ENCODE results near the gene CARMIL1. TPM values are rescaled to one million over a fixed set of nuclear protein-coding genes. Genes with fewer than 3 reads are reported as not detected.

Gene CARMIL1
- total and polyA plus RNA-seq, 11 donors, result 2.4 to 9.1 (median 5.3) TPM

DNA sequence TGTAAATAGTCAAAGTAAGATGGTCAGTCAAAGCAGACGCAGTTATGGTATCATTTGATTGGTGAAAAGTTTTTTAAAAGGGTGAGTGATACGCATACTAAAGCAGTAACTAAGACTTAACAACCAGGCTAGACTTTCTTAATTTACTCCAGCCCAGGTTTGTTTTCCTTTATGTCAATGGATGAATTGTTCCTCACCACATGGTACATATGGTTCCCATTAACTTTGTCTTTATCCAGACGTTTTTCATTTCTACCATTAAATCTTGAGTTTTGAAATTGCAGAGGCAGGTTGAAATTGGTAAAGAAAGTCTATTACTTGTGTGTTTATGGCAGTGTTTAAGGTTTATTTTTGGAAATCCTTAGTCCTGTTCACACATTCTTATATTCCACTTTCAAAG is 274.3 kb downstream of the CARMIL1 start:
- 73 to 82% (median 76%) methylated on average over 3 of the region's 3 CpGs for WGBS, 4 donors
- no peaks in the 10 kb centered on the region for H3K27me3 ChIP-seq
- peaks cover 0 to 12% (median 0%) of the 10 kb centered on the region in 9 donors for H3K36me3 ChIP-seq
- ATAC-seq (no peak), DNase-seq (no peak)
- no peak for TF ChIP-seq POLR2A (IDR thresholded peaks at IDR 0.05)
- TF ChIP-seq, protein P1, sequence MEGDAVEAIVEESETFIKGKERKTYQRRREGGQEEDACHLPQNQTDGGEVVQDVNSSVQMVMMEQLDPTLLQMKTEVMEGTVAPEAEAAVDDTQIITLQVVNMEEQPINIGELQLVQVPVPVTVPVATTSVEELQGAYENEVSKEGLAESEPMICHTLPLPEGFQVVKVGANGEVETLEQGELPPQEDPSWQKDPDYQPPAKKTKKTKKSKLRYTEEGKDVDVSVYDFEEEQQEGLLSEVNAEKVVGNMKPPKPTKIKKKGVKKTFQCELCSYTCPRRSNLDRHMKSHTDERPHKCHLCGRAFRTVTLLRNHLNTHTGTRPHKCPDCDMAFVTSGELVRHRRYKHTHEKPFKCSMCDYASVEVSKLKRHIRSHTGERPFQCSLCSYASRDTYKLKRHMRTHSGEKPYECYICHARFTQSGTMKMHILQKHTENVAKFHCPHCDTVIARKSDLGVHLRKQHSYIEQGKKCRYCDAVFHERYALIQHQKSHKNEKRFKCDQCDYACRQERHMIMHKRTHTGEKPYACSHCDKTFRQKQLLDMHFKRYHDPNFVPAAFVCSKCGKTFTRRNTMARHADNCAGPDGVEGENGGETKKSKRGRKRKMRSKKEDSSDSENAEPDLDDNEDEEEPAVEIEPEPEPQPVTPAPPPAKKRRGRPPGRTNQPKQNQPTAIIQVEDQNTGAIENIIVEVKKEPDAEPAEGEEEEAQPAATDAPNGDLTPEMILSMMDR (IDR thresholded peaks at IDR 0.05), result no peak
- peaks cover 0 to 3% (median 0%) of the 10 kb centered on the region in 12 donors for H3K4me1 ChIP-seq
- H3K27ac ChIP-seq, result no peak overlapping the region
- intact Hi-C loops (cut with DNase I), result loop anchor here in 1 of 10 donors (10.0 kb wide), 1 partner anchor 319 kb away; no protein-coding TSS in a partner anchor
- H3K4me3 ChIP-seq, result no peak overlapping the region
- H3K9me3 ChIP-seq, result no peaks in the 10 kb centered on the region

DNA sequence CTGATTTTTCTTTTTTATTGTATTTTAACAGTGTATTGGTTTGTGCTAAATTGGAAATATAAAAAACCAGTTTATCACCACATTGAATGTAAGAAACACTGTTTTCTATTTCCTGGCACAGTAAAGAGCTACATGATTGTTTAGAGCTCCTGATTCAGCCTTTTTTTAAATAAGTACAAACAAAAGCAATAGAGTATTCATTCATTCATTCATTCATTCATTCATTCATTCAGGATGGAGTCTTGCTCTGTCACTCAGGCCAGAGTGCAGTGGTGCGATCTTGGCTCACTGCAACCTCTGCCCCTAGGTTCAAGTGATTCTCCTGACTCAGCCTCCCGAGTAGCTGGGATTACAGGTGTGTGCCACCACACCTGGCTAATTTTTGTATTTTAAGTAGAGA is 276.0 kb downstream of the CARMIL1 start:
- TF ChIP-seq, protein P1 (IDR thresholded peaks at IDR 0.05), result no peak
- no peak for TF ChIP-seq POLR2A (IDR thresholded peaks at IDR 0.05)
- 89 to 95% (median 94%) methylated on average over 2 of the region's 2 CpGs for WGBS, 4 donors
- peaks cover 0 to 3% (median 0%) of the 10 kb centered on the region in 12 donors for H3K4me1 ChIP-seq
- H3K36me3 ChIP-seq, result peaks cover 0 to 12% (median 0%) of the 10 kb centered on the region in 9 donors
- H3K27ac ChIP-seq, result no peak overlapping the region
- ATAC-seq (no peak), DNase-seq (no peak)
- intact Hi-C loops (cut with DNase I), result loop anchor here in 9 of 10 donors (5.0 to 10.0 kb wide), 6 partner anchors 278 to 333 kb away; partner anchors contain the start of gene CARMIL1 (in 1 of the 9)
- H3K9me3 ChIP-seq, result no peaks in the 10 kb centered on the region
- no peaks in the 10 kb centered on the region for H3K27me3 ChIP-seq
- no peak overlapping the region for H3K4me3 ChIP-seq

DNA sequence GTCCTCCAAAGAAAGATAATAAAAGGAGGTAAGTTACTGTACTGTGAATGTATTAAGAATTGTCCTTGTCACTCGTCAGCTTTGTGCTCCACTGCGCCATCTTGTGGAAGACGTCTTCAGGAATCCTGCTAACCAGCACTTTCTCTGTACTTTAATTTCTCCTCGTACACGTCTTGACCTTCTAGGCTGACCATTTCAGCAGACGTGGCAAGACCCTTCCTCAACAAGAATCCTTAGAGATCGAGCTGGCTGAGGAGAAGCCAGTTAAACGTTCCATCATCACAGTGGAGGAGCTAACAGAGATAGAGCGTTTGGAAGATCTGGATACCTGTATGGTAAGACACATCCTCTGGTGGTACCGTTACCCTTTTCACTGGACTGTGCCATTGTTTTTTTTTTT is 277.3 kb downstream of the CARMIL1 start:
- peaks cover 0 to 3% (median 0%) of the 10 kb centered on the region in 12 donors for H3K4me1 ChIP-seq
- H3K36me3 ChIP-seq, result peaks cover 0 to 6% (median 0%) of the 10 kb centered on the region in 9 donors
- no peaks in the 10 kb centered on the region for H3K27me3 ChIP-seq
- no peaks in the 10 kb centered on the region for H3K9me3 ChIP-seq
- 22 to 23% (median 22%) methylated on average over 10 of the region's 10 CpGs for WGBS, 4 donors
- H3K4me3 ChIP-seq, result no peak overlapping the region
- no peak overlapping the region for H3K27ac ChIP-seq
- ATAC-seq (peak in 3 of 4 donors; percentile 42 to 61 (median 48)), DNase-seq (peak; percentile 66 to 81 (median 71))
- TF ChIP-seq, protein P1 (IDR thresholded peaks at IDR 0.05), result peak; percentile 70 to 90 (median 82)
- no peak for TF ChIP-seq POLR2A (IDR thresholded peaks at IDR 0.05)
- intact Hi-C loops (cut with DNase I), result loop anchor here (1.0 to 10.0 kb wide), 11 partner anchors 279 to 334 kb away; partner anchors contain the start of gene CARMIL1 (in 1 of the 10)

DNA sequence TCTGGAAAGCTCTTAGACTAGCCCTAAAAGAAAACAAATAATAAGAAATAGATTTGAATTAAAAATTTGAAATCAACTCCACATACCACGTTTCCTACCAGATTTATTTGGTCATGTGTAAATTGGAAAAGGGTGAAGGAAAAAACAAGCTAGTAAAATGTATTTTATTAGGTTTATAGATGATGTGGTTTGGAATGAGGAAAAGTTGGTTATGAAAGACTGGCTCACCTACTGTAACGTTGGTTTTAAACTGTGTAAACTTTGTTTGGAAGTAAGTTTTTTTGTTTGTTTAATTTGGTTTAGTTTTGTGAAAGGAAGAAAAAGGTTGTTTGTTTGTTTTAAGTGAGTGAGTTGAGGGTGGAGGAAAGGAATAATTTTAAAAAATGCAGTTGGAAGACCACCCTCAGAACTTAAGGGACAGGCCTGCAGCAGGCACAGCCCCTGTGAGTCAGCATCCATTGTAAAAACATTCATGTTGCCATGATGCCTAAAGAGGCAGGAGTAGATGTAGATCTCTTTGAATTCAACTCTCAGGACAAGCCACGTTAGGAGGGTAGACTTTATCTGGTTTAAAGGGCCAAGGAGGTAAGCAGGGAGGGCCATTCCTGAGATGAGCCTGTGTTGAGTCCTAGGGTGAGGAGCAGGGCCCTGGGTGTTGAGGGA is 279.1 kb downstream of the CARMIL1 start:
- intact Hi-C loops (cut with DNase I), result loop anchor here in 9 of 10 donors (5.0 to 10.0 kb wide), 6 partner anchors 281 to 336 kb away; partner anchors contain the start of gene CARMIL1 (in 1 of the 9)
- no peak overlapping the region for H3K27ac ChIP-seq
- no peaks in the 10 kb centered on the region for H3K9me3 ChIP-seq
- peaks cover 0 to 6% (median 0%) of the 10 kb centered on the region in 9 donors for H3K36me3 ChIP-seq
- TF ChIP-seq POLR2A (IDR thresholded peaks at IDR 0.05), result no peak
- TF ChIP-seq, protein P1 (IDR thresholded peaks at IDR 0.05), result no peak
- WGBS, 4 donors, result 72 to 83% (median 77%) methylated on average over 3 of the region's 3 CpGs
- DNase-seq, result no peak
- H3K27me3 ChIP-seq, result no peaks in the 10 kb centered on the region
- H3K4me3 ChIP-seq, result no peak overlapping the region
- H3K4me1 ChIP-seq, result peaks cover 0 to 3% (median 0%) of the 10 kb centered on the region in 12 donors
- no peak for ATAC-seq

Data from heart left ventricle (tissue), 16 donors.